Jurkat, Clone E6-1 (cell line): Measurements from ENCODE around the gene IL4R.
"Not testable (repeated sequence)": the region's sequence is repeated elsewhere in the genome, so short reads cannot be mapped to it uniquely, and the experiment has no call there.

Experiments used
- DNase-seq: peaks from one replicate; pipeline ENCODE4 v3.0.0-alpha.2; 2011; ENCODE audit warnings: low read depth, low spot score
- H3K4me3 ChIP-seq: 2 replicates; pipeline ENCODE4 v1.5.1; 2011; ENCODE audit warnings: mild to moderate bottlenecking, low read length, control low read depth, moderate library complexity

Gene IL4R

GRCh38 chr16:27325736-27326135, 12.0 kb downstream of the IL4R start:
- DNase-seq, result no peak
- H3K4me3 ChIP-seq, result no peak overlapping the region

DNA sequence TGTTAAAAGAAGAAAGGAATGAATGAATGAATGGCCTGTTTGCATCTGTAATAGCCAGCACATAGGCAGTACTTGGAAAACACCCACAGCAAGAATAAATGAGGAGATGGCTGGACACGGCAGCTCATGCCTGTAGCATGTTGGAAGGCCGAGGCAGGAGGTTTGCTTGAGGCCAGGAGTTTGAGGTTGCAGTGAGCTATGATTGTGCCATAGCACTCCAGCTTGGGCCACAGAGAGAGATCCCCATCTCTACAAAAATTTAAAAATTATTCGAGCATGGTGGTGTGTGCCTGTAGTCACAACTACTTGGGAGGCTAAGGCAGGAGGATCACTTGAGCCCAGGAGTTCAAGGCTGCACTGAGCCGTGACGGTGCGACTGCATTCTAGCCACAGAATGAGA, 12.5 kb downstream of the IL4R start:
- H3K4me3 ChIP-seq, result no peak overlapping the region

GRCh38 chr16:27326738-27327585, 13.2 kb downstream of the IL4R start:
- H3K4me3 ChIP-seq, result no peak overlapping the region
- DNase-seq, result peak; percentile 20

More for the DNA sequence above, 12.5 kb downstream of the IL4R start:
- no peak for DNase-seq

- no peak for DNase-seq
- H3K4me3 ChIP-seq, result no peak overlapping the region
Measured at GRCh38 chr16:27327586-27327915, 13.8 kb downstream of the IL4R start.

DNA sequence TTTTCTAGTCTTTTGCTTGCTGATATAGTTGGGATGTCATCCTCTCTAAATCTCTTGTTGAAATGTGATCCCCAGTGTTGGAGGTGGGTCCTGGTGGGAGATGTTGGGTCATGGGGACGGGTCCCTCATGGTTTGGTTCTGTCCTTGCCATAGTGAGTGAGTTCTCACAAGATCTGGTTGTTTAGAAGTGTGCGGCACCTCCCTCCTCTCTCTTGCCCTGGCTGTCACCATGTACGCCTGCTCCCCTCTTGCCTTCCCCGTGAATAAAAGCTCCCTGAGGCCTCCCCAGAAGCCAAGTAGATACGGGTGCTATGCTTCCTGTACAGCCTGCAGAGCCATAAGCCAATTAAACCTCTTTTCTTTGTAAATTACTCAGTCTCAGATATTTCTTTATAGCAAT, 15.2 kb downstream of the IL4R start:
- no peak overlapping the region for H3K4me3 ChIP-seq
- DNase-seq, result no peak

- not testable (repeated sequence) for DNase-seq
Measured at GRCh38 chr16:27329376-27330079, 15.8 kb downstream of the IL4R start.

DNA sequence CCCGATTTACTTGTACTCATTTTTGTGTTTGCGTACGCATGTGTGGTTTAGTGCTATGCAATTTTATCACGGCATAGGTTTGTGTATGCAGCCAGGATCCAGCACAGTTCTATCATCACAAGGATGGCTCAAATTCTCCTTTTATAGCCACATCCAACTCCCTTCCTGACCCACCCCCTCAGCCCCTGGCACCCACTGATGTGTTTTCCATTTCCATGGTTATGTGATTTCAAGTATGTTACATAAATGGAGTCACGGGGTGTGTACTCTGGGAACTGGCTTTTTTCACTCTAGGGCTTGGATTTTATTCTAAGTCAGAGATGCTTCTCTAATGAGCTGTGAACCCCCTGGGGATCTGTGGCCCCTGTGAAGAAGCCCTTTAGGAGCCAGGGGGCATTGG, 16.8 kb downstream of the IL4R start:
- no peak for DNase-seq
- no peak overlapping the region for H3K4me3 ChIP-seq

More at GRCh38 chr16:27329376-27330079, 15.8 kb downstream of the IL4R start:
- not testable (repeated sequence) for H3K4me3 ChIP-seq

GRCh38 chr16:27332105-27332504, 18.3 kb downstream of the IL4R start:
- no peak for DNase-seq
- no peak overlapping the region for H3K4me3 ChIP-seq

GRCh38 chr16:27333104-27333503, 19.3 kb downstream of the IL4R start:
- no peak for DNase-seq
- no peak overlapping the region for H3K4me3 ChIP-seq

GRCh38 chr16:27333549-27333948, 19.8 kb downstream of the IL4R start:
- DNase-seq, result no peak
- H3K4me3 ChIP-seq, result no peak overlapping the region

DNA sequence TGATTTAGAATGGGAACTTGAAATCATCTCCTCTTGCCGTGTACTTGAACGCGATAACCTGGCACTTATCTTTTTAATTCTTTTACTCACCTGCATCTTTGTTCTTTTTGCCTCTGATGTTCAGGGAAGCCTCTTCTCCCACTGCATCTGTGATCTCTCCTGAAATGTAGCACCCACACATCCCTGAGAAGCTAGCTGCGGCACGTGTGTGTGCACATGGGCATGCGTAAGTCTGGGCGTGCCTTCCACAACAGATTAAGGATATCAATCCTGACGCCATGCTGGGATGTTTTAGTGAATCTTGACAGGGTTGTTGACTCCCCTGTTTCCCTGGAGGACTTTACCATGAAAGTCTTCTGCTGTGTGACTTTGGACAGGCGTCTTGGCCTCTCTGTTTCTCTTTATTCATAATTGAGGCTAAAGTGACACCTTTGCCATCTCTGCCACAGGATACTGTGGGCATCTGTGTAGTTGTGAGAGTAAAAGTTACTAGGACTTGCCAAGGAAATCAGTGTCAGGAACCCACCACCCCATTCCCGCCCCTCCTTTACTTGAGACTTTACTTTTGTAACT, 20.5 kb downstream of the IL4R start:
- no peak overlapping the region for H3K4me3 ChIP-seq
- DNase-seq, result no peak

DNA sequence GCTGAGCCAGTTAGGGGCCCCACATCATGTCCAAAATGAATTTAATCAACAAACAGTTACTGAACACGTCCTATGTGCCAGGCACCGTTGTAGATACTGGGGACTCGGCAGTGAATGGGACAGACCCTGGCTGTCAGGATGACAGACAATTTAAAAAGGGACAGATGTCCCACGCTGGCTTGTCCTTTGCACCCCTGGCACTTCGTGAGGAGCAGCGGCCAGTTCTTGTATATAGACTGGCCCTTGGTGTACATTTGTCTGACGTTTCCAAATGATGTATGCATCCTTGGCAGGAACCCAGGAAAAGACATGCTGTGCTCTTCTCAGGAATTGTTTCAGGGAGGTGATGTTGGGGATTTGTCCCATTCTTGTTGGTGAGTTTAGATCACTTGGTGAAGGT, 21.1 kb downstream of the IL4R start:
- DNase-seq, result no peak
- H3K4me3 ChIP-seq, result no peak overlapping the region

GRCh38 chr16:27335349-27336053, 21.7 kb downstream of the IL4R start:
- no peak for DNase-seq
- no peak overlapping the region for H3K4me3 ChIP-seq

DNA sequence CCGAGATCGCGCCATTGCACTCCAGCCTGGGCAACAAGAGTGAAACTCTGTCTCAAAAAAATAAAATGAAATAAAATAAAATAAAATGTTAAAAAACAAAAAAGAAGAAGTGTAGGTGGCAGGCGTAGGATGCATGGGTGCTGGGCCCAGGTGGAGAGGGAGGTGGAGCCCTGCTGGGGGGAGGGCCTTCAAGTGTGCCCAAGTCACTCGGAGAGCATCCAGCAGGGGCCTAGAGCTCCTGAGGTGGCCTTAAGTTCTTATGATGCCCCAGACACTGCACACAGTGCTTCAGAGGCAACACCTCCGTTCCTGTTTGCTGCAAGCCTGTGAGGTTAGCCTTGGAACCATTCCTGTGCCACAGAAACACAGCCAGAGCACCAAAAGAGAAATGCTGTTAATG, 23.2 kb downstream of the IL4R start:
- no peak for DNase-seq
- H3K4me3 ChIP-seq, result no peak overlapping the region

DNA sequence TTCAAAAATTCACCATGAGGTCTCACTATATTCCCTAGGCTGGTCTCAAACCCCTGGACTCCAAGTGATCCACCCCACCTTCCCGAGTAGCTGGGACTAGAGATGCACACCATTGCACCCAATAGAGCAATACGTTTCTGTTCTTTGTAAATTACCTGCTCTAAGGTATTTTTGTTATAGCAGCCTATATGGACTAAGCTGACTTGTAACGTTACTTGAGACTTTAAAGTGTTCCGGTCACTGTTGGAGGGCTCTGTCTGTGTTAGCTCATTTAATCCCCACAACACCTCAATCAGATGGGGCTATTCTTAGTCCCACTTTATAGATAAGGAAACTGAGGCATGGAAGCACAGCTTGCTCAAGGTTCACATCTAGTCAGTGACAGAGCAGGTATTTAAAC, 25.4 kb downstream of the IL4R start:
- no peak for DNase-seq
- no peak overlapping the region for H3K4me3 ChIP-seq

DNA sequence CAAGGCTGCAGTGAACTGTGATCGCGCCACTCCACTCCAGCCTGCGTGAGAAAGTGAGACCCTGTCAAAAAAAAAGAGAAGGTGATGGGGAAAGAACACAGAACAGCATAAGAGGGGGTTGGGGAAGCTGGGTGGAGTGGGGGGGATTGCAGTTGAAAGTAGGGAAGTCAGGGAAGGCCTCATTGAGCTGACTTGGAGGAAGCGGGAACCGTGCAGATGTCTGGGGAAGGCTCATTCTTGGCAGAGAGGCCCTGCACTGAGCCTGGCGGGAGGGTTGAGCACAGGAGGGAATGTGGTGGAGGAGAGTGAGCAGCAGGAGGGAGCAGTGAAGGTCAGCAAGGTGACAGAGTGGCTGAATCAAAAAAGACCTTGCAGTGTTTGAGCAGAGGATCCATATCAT, 26.9 kb downstream of the IL4R start:
- DNase-seq, result no peak
- H3K4me3 ChIP-seq, result no peak overlapping the region

GRCh38 chr16:27341549-27341948, 27.8 kb downstream of the IL4R start:
- no peak for DNase-seq

GRCh38 chr16:27341971-27342370, 28.2 kb downstream of the IL4R start:
- H3K4me3 ChIP-seq, result no peak overlapping the region
- no peak for DNase-seq

More at GRCh38 chr16:27341549-27341948, 27.8 kb downstream of the IL4R start:
- no peak overlapping the region for H3K4me3 ChIP-seq

DNA sequence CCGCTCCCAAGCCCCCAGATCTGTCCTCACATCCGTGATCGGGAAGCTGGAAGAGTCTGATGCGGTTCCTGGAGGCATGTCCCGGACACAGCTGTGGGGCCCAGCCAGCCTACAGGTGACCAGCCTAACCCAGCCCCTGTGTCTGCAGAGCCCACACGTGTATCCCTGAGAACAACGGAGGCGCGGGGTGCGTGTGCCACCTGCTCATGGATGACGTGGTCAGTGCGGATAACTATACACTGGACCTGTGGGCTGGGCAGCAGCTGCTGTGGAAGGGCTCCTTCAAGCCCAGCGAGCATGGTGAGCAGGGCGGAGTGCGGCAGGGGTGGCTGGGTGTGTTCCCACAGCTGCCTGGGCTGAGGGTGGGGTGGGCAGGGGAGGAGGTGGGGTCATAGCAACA, 30.9 kb downstream of the IL4R start:
- no peak overlapping the region for H3K4me3 ChIP-seq
- no peak for DNase-seq

- no peak overlapping the region for H3K4me3 ChIP-seq
- no peak for DNase-seq
Measured at GRCh38 chr16:27345201-27345600, 31.4 kb downstream of the IL4R start.
